Stimulated activated CD4-positive, alpha-beta T cell treated with anti-CD3 and anti-CD28 coated beads, Interleukin-1b, Interleukin-23, amount 100 ng/mL, for 48 hours (primary cell): ENCODE data around the gene BPNT1.
"Not testable (repeated sequence)": the region's sequence is repeated elsewhere in the genome, so short reads cannot be mapped to it uniquely, and the experiment has no call there.

Experiments used
- DNase-seq: peaks from one replicate; pipeline ENCODE4 v3.0.0-alpha.2; 2020

The BPNT1 gene

GRCh38 chr1:220089650-220090556 lies at the start of gene BPNT1:
BPNT1 (minus strand) TSS chr1:220089788; CDS start chr1:220079846, 9,942 bp downstream.
- DNase-seq, result peak; percentile 96

GRCh38 chr1:220137019-220137786 lies 47.6 kb upstream of the BPNT1 start:
- no peak for DNase-seq

GRCh38 chr1:220135755-220136154 lies 46.2 kb upstream of the BPNT1 start:
- DNase-seq, result peak; percentile 21

- DNase-seq, result no peak
Observed at GRCh38 chr1:220129479-220130210, 40.1 kb upstream of the BPNT1 start.

- no peak for DNase-seq
Observed at GRCh38 chr1:220127076-220127475, 37.5 kb upstream of the BPNT1 start.

- DNase-seq, result no peak
Observed at GRCh38 chr1:220124542-220124941, 35.0 kb upstream of the BPNT1 start.

- no peak for DNase-seq
Observed at GRCh38 chr1:220123889-220124288, 34.3 kb upstream of the BPNT1 start.

- no peak for DNase-seq
Observed at GRCh38 chr1:220123066-220123465, 33.5 kb upstream of the BPNT1 start.

- DNase-seq, result no peak
Observed at GRCh38 chr1:220121791-220122530, 32.4 kb upstream of the BPNT1 start.

- DNase-seq, result no peak
Observed at GRCh38 chr1:220119043-220119512, 29.5 kb upstream of the BPNT1 start.

GRCh38 chr1:220113136-220113695 lies 23.6 kb upstream of the BPNT1 start:
- peak; percentile 21 for DNase-seq

- not testable (repeated sequence) for DNase-seq
Observed at GRCh38 chr1:220112600-220112999, 23.0 kb upstream of the BPNT1 start.

- DNase-seq, result not testable (repeated sequence)
Observed at GRCh38 chr1:220110473-220110872, 20.9 kb upstream of the BPNT1 start.

GRCh38 chr1:220099826-220100225 lies 10.2 kb upstream of the BPNT1 start:
- DNase-seq, result no peak

GRCh38 chr1:220094016-220094911 lies 4.7 kb upstream of the BPNT1 start, which contains the start of gene IARS2:
IARS2 (plus strand) TSS chr1:220094132; CDS start chr1:220094217, 85 bp downstream.
- DNase-seq, result peak; percentile 91

GRCh38 chr1:220093361-220094015 lies 3.9 kb upstream of the BPNT1 start:
- DNase-seq, result no peak

- DNase-seq, result no peak
Observed at GRCh38 chr1:220092694-220093093, 3.1 kb upstream of the BPNT1 start.

- not testable (repeated sequence) for DNase-seq
Observed at GRCh38 chr1:220086261-220086686, 3.3 kb downstream of the BPNT1 start.

GRCh38 chr1:220084460-220084859 lies 5.1 kb downstream of the BPNT1 start:
- no peak for DNase-seq

- DNase-seq, result no peak
Observed at GRCh38 chr1:220077887-220078286, 11.7 kb downstream of the BPNT1 start.
